ENCODE measurements around the gene OR6V1.

GRCh38 chr7:143040209-143040715 lies 11.9 kb upstream of the OR6V1 start:
- TF ChIP-seq CTCF (IDR thresholded peaks at IDR 0.05; ENCODE audit: insufficient read depth, low read depth, low read length) (no peak), EZH2 (IDR thresholded peaks at IDR 0.05; ENCODE audit: insufficient read depth, low read length) (no peak)
